H1 (cell line): ENCODE measurements around the gene B3GALT4. TPM values are rescaled to one million over a fixed set of nuclear protein-coding genes. Genes with fewer than 3 reads are reported as not detected.

Experiments
- CBX5 ChIP-seq: fragments of 300-800, 300-1000 bp; sonication (generic); IDR thresholded peaks from 2 replicates; pipeline ENCODE4 v1.7.1; 2016; ENCODE audit warnings: antibody characterized with exemption, low read length, low read depth
- CHD1 ChIP-seq: IDR thresholded peaks from 2 replicates; pipeline ENCODE4 v1.6.1; 2012; ENCODE audit warnings: low read depth, low read length, improper control_type of control experiment
- CHD7 ChIP-seq: fragments of 300-600 bp; sonication (generic); IDR thresholded peaks from 2 replicates; pipeline ENCODE4 v1.7.1; 2012; ENCODE audit warnings: low read length, moderate library complexity, mild to moderate bottlenecking, inconsistent platforms; ENCODE audit not compliant: insufficient replicate concordance
- CTBP2 ChIP-seq: IDR thresholded peaks from 2 replicates; pipeline ENCODE4 v1.7.0; 2011; ENCODE audit warnings: borderline replicate concordance, mild to moderate bottlenecking, moderate library complexity, mixed read lengths, low read length; ENCODE audit not compliant: insufficient read depth, insufficient read length
- FOSL1 ChIP-seq: IDR thresholded peaks from 2 replicates; pipeline ENCODE4 v1.6.1; 2011; ENCODE audit warnings: mild to moderate bottlenecking, low read depth, low read length, moderate library complexity; ENCODE audit not compliant: insufficient read depth
- GABPA ChIP-seq: IDR thresholded peaks from 2 replicates; pipeline ENCODE4 v1.6.1; 2011; ENCODE audit warnings: mild to moderate bottlenecking, low read length, moderate library complexity, borderline replicate concordance; ENCODE audit not compliant: insufficient read depth
- RNF2 ChIP-seq: fragments of 200-900, 300-1000 bp; sonication (generic); IDR thresholded peaks from 2 replicates; pipeline ENCODE4 v1.7.1; 2016; ENCODE audit warnings: borderline replicate concordance, low read depth, mild to moderate bottlenecking, antibody characterized with exemption, low read length; ENCODE audit not compliant: poor library complexity, severe bottlenecking; ENCODE audit errors: missing control alignments
- SUZ12 ChIP-seq: fragments of 200-600 bp; sonication (generic); IDR thresholded peaks from 2 replicates; pipeline ENCODE4 v1.6.1; 2012; ENCODE audit warnings: mild to moderate bottlenecking, inconsistent platforms, low read length, moderate library complexity, mixed read lengths
- TAF1 ChIP-seq: IDR thresholded peaks from 2 replicates; pipeline ENCODE4 v1.6.1; 2011; ENCODE audit warnings: mild to moderate bottlenecking, low read depth, low read length
- polyA plus RNA-seq, 7 experiments: library from polyadenylated mRNA; depleted of rRNA in 3 of 7; stranded (reverse) in 5 of 7; unstranded in 2 of 7; fragments of >200 nt in 5 of 7; fragments of 200-250 nt in 2 of 7; gene quantifications; 1 replicate in 5 of 7; 2 replicates in 1 of 7; 4 replicates in 1 of 7; pipeline versions ENCODE4 v1.2.1 to v1.2.3, GENCODE V29; 2011 to 2013; ENCODE audit warnings: missing spikeins in 2 of 7, mixed read lengths in 2 of 7
- total RNA-seq: library from RNA; stranded (reverse); fragmentation: NEBNext Ultra II Directional; extraction: Animal tissue kit (Norgen Biotek cat#: 25700); gene quantifications from 2 replicates; pipeline ENCODE4 v1.2.1, GENCODE V29; 2021

B3GALT4 gene
- total and polyA plus RNA-seq, 2 of the 8 experiments (the other 6 are each of a cell fraction or from before 2014, with no cell fraction given), result 2.2 to 3.0 TPM

GRCh38 chr6:33313709-33314514 lies 37.0 kb downstream of the B3GALT4 start, which contains the start of gene TAPBP (continued):
- TF ChIP-seq CHD7 (no peak), CTBP2 (no peak), GABPA (no peak), FOSL1 (no peak), CHD1 (no peak), TAF1 (peak; percentile 45; the same call in 1 of the 2 replicates), RNF2 (no peak), SUZ12 (0 out of 2 replicates have a peak, but pooled peaks have one; percentile 27), CBX5 (no peak)
